ENCODE results near the gene RAD51.

DNA sequence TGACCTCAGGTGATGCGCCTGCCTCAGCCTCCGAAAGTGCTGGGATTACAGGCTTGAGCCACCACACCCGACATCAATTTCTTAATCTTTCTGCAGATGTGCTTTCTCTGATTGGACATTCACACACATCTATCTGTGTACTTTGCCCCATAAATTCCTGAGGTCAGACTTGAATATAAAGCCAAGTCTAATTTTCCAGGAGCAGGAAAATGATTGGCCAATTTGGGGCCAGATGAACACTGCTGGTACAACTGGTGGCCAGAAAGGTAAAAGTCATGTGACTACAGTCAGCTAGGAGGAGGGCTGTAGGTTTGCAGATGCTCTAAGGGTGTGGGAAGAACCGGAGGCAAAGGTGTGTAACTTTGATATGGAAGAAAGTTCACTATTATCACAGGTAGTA lies 3.2 kb upstream of the RAD51 start:
- TF ChIP-seq, protein P1, sequence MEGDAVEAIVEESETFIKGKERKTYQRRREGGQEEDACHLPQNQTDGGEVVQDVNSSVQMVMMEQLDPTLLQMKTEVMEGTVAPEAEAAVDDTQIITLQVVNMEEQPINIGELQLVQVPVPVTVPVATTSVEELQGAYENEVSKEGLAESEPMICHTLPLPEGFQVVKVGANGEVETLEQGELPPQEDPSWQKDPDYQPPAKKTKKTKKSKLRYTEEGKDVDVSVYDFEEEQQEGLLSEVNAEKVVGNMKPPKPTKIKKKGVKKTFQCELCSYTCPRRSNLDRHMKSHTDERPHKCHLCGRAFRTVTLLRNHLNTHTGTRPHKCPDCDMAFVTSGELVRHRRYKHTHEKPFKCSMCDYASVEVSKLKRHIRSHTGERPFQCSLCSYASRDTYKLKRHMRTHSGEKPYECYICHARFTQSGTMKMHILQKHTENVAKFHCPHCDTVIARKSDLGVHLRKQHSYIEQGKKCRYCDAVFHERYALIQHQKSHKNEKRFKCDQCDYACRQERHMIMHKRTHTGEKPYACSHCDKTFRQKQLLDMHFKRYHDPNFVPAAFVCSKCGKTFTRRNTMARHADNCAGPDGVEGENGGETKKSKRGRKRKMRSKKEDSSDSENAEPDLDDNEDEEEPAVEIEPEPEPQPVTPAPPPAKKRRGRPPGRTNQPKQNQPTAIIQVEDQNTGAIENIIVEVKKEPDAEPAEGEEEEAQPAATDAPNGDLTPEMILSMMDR (IDR thresholded peaks at IDR 0.05), result no peak
- no peak for TF ChIP-seq POLR2A (IDR thresholded peaks at IDR 0.05)
